Stimulated activated naive CD4-positive, alpha-beta T cell (primary cell): ENCODE results near the gene KRTAP4-5.
"Not testable (repeated sequence)": the region's sequence is repeated elsewhere in the genome, so short reads cannot be mapped to it uniquely, and the experiment has no call there.

Experiments used
- DNase-seq, 6 experiments: peaks; one replicate each; lab custom pipeline; 2025; lab: John Stamatoyannopoulos, UW

Gene KRTAP4-5

DNA sequence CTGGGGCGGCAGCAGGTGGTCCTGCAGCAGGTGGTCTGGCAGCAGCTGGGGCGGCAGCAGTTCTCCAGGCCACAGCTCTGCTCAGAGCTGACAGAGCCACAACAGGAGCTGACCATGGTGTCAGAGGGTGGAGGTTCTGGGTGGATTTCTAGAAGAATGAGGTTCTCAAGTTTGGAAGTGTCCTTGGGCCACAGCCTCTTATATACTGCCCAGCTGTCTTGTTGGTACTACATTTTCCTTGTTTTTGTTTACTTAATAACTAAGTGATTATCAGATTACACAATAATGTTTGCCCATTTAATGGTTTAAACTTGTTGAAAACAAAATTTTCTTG, at the start of gene KRTAP4-5:
TSS of gene KRTAP4-5 (minus strand) at position 174 of the 334 bp plus-strand sequence. CDS start at position 116, 58 bp downstream.
- DNase-seq, result no peak

- DNase-seq, result no peak
Measured at GRCh38 chr17:41196068-41196467, 46.4 kb upstream of the KRTAP4-5 start.

- DNase-seq, result no peak
Measured at GRCh38 chr17:41190328-41190727, 40.7 kb upstream of the KRTAP4-5 start.

- DNase-seq, result not testable (repeated sequence)
Measured at GRCh38 chr17:41189837-41190318, 40.3 kb upstream of the KRTAP4-5 start, which contains the start of gene KRTAP9-1. TSS of gene KRTAP9-1 (plus strand) at chr17:41189887. CDS start at chr17:41189887, 0 bp downstream.

- no peak for DNase-seq
Measured at GRCh38 chr17:41186872-41187271, 37.2 kb upstream of the KRTAP4-5 start.

DNA sequence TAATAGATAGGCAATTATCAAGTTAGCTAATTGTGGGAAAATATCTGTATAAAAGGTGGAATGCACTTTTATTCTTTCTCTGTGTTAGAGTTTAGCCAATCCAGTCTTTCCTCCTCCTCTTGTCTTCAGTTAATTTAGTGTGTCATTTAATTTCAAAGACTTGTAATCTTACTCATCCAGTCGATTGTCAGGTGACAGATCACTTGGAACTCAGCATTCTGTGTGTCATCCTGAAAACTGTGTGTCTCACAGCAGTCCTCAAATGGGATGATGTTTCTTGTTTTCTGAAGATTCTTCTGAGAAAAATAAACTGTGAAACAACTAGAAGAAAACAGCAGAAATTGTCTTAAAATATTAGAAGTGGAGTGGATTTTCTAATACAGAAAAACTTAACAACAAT, 35.4 kb upstream of the KRTAP4-5 start:
- no peak for DNase-seq

GRCh38 chr17:41184480-41184961, 34.9 kb upstream of the KRTAP4-5 start, which contains the start of gene KRTAP4-1:
TSS of gene KRTAP4-1 (minus strand) at chr17:41184911. CDS start at chr17:41184854, 57 bp downstream.
- no peak for DNase-seq

DNA sequence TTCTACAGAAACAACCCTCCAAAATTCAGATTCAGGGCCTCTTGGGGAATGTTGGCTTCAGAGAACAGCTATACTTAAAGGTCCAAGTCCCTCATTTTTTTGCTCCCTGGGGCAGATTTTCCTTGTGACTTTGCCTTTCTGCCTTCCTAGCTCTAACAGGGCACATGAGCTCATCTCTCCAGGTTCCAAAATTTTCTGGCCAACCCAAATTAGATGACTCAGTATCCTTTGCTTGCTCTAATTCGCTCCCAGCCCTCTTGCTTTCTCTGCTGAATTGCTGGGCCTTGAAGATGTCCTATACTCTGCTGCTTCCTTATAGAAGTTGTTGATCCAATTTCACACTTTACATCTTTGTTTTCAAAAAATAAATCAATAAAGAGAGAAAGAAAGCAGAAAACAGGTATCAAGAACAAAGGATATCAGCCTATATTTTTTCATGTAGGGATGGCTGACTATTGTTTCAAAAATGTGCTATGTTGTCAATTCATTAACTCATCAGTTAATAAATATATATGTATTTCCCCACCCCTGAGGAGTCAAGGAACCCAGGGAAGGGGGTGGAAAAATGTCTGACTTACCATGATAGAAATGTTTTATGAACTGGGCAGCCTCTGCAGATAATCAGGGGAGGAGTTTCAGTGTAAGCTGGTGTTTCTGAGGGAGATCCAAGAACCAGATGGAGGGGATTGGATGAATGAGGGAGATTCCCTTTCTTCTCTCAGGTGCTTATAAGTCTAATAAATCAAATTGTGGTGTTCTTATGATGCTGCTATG, 29.4 kb upstream of the KRTAP4-5 start:
- no peak for DNase-seq

GRCh38 chr17:41178341-41178740, 28.7 kb upstream of the KRTAP4-5 start:
- no peak for DNase-seq

- no peak for DNase-seq
Measured at GRCh38 chr17:41177727-41178271, 28.2 kb upstream of the KRTAP4-5 start, which contains the start of gene KRTAP4-2. TSS of gene KRTAP4-2 (minus strand) at chr17:41178221. CDS start at chr17:41178164, 57 bp downstream.

DNA sequence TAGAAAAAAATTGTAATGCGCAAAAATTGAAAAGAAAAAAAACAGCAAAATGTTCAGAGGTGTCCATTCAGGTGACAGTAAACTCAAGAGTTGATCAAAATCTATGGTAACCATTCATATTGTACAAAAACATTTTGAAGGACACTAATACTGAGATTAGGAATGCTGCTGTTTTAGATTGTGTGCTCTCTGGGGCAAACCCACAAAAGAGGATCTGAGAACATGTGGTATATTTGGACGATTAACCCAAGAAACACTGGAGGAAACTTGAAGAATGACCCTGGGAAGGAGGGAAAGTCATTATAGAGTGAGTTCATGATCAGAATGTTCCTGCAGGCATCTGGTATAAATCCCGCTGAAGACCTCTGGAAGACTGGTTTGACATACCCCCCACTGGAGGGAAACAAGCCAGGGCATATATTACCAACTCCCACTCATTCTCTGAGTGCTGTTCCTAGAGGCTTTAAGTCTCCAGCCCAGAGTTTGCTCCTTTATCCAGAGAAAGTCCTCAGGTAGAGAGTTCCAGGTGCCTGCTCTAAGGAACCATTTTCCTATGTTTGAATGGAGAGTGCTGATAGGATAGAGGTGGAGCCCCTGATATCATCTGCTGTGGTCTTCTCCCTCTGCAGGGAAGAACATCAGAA, 27.2 kb upstream of the KRTAP4-5 start:
- DNase-seq, result no peak

- DNase-seq, result no peak
Measured at GRCh38 chr17:41171886-41172285, 22.3 kb upstream of the KRTAP4-5 start.

DNA sequence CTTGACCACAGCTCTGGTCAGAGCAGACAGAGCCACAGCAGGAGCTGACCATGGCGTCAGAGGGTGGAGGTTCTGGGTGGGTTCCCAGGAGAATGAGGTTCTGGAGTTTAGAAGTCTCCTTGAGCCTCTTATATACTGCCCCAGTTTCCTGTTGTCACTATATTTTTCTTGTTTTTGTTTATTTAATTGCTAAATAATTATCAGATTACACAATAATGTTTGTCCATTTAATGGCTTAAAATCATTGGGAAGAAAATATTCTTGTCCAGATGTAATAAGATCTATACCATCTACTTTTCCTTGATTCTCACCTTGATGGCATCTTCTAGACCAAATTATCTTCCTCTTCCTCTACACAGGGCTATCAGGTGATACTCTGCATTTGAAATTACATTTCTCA, 18.5 kb upstream of the KRTAP4-5 start, which contains the start of gene KRTAP4-3:
TSS of gene KRTAP4-3 (minus strand) at position 101 of the 400 bp plus-strand sequence. CDS start at position 52, 49 bp downstream.
- DNase-seq, result no peak

- no peak for DNase-seq
Measured at GRCh38 chr17:41167561-41167960, 17.9 kb upstream of the KRTAP4-5 start.

DNA sequence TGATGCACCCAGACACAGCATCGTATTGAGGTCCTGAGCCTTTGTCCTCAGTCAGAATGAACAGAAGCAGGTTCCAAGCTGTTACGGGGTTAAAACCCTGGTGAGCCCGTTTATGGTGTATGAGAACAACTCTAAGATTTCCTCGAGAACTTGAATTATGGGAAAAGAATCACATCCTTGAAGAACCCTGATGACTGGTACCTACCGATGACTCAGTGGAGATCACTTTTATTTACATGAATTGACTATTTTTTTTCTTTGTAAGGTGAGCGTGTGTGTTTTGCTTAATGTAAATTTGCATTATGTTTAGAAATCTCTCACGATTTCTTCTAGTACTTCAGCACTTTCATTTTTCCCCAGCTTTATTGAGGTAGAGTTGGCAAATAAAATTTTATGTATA, 14.2 kb upstream of the KRTAP4-5 start:
- no peak for DNase-seq

- no peak for DNase-seq
Measured at GRCh38 chr17:41160648-41161047, 11.0 kb upstream of the KRTAP4-5 start, which contains the start of gene KRTAP4-4. TSS of gene KRTAP4-4 (minus strand) at chr17:41160748. CDS start at chr17:41160691, 57 bp downstream.

DNA sequence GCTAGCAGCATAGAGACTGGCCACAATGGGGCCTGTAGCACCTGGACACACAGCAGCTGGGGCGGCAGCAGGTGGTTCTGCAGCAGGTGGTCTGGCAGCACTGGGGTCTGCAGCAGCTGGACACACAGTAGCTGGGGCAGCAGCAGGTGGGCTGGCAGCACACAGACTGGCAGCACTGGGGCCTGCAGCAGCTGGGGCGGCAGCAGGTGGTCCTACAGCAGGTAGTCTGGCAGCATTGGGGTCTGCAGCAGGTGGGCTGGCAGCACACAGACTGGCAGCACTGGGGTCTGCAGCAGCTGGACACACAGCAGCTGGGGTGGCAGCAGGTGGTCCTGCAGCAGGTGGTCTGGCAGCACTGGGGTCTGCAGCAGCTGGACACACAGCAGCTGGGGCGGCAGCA, 10.6 kb upstream of the KRTAP4-5 start:
- not testable (repeated sequence) for DNase-seq

DNA sequence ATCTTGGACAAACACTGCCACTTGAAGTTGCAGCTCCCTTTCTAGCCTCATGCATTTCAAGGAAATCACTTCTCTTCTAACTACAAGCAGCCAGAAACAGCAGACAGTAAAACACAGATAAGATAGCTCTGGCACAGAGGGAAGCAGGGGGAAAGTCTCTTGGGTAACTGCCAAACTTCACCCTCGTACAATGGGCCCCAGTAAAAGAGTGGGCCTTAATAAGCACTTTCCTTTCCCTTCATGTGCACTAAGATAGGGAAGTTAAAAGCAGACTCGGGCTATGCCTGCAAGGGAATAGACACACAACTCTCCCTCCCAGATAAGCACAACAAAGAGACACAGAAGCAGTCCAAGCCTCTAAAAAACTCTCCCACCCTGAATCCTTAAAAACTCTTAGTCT, 4.2 kb upstream of the KRTAP4-5 start:
- no peak for DNase-seq

DNA sequence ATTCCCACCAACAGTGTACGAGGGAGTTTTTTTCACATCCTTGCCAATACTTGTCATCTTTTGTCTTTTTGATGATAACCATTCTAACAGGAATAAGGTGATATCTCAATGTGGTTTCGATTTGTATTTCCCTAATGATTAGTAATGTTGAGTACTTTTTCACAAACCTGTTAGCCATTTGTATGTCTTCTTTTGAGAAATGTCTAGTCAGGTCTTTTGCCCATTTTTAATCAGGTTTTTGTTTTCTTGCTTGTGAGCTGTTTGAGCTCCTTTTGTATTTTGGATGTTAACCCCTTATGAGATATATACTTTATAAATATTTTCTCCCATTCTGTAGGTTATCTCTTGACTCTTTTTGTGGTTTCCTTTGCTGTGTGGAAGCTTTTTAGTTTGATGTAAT, 1.9 kb upstream of the KRTAP4-5 start:
- DNase-seq, result no peak

DNA sequence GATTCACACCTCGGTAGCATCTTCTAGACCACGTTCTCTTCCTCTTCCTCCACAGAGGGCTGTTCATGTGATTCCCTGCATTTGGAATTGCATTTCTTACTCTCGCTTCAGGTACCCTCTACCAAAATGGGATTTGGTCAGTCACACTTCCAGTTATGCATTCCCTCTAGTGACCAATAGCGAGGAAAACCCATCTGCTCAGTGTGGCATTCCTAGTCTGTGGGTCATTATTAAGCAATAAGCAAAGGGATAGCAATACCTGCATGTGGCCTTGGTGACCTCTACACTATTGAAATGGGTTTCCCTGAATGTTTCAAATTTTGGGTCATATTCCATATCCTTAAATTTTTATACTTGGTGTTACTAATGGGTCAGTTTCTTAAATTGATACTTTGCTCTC, 401 bp upstream of the KRTAP4-5 start:
- DNase-seq, result no peak

GRCh38 chr17:41148971-41149651, 514 bp downstream of the KRTAP4-5 start:
- DNase-seq, result not testable (repeated sequence)
